HG03565 (cell line): ENCODE measurements around the gene RRP36.

ENCODE experiments used
- ATAC-seq: cut with Tn5 transposase; IDR thresholded peaks from one replicate; pipeline ENCODE4 v1.9.1; 2021; ENCODE audit warnings: mild to moderate bottlenecking, moderate library complexity; ENCODE audit not compliant: unreplicated experiment

RRP36 gene

DNA sequence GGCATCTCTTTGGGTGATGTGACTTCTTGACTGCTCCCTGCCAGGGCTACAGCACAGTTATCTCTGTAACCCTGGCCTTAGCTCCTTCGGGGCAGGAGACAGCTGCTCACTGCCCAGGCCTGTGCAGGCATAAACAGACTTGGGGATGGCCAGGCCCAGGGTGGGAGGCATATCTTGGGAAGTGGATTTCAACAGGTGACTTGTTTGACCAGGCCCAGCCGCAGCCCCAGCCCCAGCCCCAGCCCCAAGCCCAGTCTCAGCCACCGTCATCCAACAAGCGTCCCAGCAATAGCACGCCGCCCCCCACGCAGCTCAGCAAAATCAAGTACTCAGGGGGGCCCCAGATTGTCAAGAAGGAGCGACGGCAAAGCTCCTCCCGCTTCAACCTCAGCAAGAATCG, 15.2 kb upstream of the RRP36 start:
- ATAC-seq, result no peak

DNA sequence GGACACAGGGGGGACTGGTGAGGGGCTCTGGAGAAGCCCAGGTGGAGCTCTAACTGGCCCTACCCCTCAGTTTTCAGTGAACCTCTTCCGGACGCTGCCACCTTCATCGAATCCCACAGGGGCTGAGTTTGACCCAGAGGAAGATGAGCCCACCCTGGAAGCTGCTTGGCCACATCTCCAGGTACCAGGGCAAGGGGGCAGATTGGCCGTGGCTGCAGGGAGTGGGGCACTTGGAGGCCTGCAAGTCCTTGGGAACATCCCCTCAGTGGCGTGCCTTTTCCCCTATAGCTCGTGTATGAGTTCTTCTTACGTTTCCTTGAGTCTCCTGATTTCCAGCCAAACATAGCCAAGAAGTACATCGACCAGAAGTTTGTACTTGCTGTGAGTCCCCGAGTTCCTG, 14.3 kb upstream of the RRP36 start:
- no peak for ATAC-seq

DNA sequence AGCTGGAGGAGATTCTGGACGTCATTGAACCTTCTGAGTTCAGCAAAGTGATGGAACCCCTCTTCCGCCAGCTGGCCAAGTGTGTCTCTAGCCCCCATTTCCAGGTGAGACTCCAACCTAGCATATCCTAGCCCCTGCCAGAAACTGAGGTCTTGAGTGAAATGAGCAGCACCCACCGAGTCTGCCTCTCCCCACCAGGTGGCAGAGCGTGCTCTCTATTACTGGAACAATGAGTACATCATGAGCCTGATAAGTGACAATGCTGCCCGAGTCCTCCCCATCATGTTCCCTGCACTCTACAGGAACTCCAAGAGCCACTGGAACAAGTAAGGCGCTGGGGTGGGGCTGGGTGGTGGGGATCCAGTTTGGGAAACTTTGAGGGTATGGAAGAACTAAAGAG, 12.3 kb upstream of the RRP36 start:
- ATAC-seq, result no peak

DNA sequence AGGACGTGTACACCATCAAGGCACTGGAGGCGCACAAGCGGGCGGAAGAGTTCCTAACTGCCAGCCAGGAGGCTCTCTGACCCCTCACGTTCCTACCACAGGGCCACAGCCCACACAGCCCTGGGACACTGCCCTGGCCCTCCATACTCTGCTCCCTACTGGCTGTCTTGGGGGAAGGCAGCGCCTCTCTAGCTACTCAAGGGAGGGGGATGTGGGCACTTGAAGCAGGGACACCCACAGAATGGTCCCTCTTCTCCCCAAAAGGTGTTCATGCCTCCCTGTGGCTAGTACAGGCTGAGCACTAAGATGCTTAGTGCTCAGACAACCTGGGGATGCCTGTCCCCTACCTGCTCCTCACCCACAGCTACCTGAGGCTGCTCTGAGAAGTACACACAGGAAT, 10.2 kb upstream of the RRP36 start:
- ATAC-seq, result no peak

DNA sequence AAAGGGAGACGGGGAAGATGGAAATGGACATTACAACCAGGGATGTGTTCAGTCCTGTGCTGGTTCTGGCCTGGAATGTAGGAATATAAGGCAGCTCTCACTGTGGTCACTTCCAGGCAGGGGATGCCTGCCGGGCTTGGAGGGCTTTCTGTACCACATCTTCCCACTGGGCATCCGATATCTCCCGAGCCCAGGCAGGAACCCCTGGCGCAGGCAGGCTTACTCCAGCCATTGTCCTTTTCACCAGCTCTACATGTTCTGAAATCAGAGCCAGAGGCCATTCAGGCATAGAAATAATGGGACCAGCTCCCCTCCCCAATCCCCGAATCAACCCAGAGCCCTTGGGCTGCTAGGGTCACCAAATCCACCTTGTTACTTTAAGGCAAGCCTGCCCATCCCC, 9.1 kb upstream of the RRP36 start:
- no peak for ATAC-seq

DNA sequence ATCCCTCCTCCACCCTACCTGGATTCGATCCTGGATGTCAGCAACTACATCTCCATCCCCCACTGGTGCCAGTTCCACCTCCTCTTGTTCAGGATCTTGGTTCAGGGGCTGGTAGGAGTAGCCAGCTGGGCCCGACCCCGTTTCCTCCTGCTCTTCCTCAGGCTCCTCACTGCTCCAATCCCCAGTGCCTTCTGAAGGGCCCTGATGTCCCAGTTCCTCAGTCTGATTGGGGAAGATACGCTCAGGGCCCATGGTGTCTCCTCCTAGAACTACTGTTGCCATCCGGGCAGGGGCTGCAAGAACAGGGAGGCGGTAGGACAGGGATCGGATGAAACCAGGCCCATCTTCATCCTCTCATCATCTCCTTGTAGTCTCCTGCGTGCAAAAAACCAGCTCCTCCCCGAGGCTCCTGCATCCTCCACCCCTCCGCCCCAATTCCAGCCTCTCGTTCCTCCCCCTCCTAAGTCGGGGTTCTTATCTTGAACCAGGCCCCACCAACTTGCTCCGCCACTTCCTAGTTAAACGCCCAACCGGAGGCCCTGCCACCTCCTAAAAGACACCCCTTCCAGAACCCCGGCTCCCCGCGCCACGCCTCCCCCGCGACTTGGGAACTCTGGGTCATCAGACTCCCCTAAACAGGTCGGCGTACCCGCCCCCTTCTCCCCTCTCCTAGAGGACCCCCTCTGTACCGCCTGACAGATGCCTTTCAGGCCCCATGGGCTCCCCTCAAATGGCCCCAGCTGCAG, 8.2 kb upstream of the RRP36 start:
- ATAC-seq, result no peak

DNA sequence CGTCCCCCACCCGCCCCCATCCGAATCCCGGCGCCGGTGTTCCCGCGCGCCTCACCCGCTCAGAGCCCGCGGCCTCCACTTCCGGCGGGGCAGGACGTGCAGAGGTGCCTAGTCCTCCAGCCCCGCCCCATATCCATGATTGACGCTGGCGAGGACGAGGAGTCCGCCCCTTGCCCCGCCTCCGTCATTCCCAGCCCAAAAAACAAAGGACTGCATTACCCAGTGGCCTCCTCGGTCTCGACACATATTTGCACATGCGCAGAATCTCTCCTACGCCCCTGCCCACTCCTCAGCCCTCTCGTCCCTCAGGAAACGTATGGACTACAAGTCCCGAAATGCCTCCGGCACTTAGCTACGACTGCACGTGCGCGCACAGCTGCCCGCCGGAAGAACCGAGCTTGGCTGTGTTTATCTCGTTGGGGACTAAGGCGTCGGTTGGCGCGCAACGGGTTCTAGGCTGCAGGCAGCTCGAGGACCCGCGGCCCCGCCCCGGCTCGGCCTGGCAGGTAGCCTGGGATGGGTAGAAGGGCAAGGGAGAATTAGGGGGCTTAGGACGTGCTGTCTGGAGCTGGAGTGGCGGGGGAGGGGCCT, 7.5 kb upstream of the RRP36 start, which contains the start of the genes KLHDC3 and MEA1:
Gene KLHDC3 (plus strand): TSS at position 407 of the 591 bp plus-strand sequence. CDS start 2,944 bp downstream, outside the sequence.
Gene MEA1 (minus strand): TSS at position 104 of the 591 bp plus-strand sequence. CDS start 133 bp downstream, outside the sequence.
- ATAC-seq, result peak; percentile 82

DNA sequence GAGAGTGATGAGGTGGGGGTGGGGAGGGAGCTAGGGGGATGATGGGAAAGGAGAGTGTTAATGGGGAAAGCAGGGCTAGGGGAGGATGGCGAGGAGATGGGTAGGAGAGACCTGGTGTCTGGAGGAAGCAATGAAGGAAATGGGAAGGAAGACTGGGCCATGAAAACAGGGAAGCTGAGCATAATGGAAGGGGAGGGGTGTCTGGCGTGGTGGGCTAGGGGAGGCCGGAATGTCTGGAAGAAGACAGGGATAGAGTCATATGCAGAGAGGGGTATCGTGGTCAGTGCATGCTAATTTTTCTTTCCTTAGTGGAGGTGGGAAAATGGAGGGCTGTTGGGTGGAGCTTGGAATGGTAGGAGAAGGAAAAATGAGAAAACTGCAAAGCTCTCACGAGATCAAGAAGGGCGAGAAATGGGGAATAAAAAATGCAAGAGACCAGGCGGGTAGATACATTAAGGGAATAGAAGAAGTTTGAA, 7.0 kb upstream of the RRP36 start:
- no peak for ATAC-seq

DNA sequence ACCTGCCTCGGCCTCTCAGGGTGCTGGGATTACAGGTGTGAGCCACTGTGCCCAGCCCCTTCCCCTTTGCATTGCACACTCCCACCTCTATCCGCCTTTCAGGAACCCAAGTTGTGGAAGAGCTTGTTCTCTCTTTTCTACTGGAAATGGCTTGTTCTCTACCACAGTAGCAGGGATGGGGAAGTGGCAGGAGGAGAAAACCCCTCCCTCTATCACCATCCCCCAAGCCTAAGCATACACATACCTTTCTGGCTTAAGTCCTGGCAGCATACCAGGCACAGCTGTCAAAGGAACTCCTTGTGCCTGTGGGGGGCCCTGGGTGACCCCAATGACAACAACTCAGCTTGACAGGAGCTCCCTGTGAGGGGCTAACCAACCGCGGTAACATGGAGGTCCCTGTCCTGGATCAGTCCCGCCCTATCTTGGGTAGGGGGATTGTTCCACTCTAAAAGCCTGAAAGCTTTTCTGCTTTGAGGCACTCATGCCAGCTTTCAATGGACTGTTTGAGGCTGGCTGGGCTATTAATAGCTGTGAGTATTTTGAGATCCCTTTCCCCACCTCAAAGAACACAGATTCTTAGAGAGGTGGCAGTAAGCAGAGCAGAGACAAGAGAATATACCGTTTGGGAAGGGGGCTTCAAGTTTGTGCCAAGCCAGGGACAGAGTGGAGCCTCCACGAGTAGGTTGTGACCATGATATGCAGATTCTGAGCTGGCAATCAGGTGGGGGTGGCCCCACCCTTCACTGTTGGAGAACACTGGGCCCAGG, 5.1 kb upstream of the RRP36 start:
- no peak for ATAC-seq

DNA sequence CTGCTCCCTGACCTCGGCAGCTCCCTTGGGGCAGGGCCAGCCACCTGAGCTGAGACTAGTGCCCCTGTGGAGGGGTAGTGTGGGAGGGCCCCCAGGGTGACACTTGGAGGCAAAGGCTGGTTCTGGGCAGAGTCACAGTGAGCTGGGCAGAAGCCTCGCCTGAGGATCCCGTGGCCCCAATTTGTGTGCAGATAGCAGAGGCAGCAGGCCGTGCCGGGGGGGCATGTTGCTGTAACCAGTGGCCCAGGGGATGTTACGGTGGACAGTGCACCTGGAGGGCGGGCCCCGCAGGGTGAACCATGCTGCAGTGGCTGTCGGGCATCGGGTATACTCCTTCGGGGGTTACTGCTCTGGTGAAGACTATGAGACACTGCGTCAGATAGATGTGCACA, 4.5 kb upstream of the RRP36 start:
- no peak for ATAC-seq

DNA sequence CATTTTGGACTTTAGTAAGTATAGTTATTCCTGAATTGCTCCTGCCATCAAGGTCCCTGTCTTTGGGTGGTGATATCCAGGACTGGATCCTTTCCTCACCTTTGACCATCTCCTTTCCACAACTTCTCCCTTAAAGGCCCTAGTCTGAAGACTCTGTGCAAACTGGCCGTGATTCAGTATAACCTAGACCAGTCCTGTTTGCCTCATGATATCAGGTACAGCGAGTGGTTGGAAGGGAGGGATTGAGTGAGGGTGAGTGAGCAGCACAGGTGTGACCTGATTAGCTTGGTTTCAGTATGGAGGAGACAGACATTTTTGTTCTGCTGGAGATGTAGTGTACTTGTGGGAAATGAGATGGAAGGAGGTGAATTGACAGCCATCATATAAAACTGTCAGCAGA, 2.3 kb upstream of the RRP36 start:
- ATAC-seq, result no peak

DNA sequence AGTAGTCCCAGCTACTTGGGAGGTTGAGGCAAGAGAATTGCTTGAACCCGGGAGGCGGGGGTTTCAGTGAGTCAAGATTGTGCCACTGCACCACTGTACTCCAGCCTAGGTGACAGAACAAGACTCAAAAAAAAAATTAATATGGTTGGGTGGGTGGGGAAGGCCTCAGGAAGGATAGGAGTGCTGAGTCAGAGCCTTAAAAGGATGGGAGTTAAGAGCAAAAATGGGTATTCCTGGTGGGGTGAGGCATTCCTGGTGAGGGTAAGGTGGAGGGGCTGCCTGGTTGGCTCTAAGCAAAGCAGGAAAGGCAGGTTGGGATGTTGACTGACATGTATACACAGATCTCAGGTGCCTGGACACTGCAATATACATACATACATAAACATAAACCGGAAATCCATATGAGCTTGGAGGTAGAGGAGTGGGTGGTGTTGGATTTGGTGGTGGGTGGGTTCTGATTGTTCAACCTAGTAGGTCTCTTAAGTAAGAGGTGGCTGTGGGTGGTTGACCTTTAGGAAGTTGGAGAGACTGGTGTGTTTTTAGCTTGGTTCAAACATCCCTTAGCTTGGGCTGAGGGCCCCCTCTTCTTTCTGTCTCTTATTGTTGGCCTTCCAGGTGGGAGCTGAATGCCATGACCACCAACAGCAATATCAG, 1.2 kb upstream of the RRP36 start:
- no peak for ATAC-seq

DNA sequence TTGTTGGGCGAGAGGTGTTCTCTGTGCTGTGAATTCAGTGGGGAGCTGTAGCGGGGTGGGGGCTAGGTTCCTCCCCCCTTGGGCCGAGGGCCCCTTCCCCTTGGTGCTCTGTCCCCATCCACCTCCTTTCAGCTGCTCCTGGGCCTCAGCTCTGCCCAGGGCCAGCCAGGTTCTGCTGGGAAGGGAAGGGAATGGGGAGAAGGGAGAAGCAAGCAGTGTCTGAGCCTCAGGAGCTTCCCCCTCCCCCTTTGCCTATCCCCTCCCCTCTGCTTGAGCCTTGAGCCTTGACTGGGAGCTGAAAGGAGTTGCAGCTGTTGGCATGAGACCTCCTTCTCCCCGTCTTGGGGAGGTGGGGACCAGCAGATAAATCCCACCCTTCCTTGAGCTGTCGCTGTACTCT, 576 bp upstream of the RRP36 start:
- no peak for ATAC-seq

DNA sequence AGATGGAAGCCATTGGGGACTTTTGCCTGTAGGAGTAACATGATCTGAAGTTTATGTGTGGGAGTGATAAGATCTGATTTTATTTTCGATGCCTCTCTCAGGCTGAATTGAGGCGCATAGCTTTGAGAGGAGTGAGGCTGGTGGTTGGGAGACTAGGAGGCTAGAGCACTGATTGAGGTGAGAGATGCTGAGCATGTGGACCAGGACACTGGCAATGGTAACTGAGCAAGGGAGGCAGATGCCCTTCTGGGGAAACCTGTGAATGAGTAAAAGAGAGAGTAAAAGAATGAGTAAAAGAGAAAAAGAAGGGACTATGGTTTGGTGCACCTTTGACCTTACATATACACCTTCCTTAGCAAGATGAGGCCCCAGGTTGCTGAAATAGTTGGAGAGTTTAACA, 3.0 kb downstream of the RRP36 start:
- no peak for ATAC-seq

DNA sequence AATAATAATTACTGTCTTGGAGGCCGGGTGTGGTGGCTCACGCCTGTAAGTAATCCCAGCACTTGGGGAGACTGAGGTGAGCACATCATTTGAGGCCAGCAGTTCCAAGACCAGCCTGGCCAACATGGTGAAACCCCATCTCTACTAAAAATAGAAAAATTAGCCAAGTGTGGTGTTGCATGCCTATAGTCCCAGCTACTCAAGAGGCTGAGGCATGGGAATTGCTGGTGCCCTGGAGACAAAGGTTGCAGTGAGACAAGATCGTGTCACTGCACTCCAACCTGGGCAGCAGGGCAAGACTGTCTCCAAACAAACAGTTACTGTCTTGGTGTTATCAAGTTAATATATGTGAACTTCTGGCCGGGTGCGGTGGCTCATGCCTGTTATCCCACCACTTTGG, 4.9 kb downstream of the RRP36 start:
- no peak for ATAC-seq

DNA sequence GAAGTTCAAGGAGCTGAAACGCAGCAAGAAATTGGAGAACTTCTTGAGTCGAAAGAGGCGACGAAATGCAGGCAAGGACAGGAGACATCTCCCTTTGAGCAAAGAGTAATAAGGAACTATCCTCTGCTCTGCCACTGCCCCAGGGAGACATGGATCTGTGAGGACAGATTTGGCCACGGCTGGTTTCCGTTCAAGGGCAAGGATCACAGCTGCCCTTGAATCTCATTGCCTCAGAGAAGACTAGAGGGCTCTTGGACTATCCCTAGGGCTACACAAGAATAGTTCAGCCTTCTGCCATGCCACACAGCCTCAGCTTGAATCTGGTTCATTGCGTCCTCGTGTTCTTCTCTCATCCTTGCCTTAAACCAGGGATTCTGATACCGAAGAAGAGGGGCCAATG, 7.7 kb downstream of the RRP36 start:
- no peak for ATAC-seq

DNA sequence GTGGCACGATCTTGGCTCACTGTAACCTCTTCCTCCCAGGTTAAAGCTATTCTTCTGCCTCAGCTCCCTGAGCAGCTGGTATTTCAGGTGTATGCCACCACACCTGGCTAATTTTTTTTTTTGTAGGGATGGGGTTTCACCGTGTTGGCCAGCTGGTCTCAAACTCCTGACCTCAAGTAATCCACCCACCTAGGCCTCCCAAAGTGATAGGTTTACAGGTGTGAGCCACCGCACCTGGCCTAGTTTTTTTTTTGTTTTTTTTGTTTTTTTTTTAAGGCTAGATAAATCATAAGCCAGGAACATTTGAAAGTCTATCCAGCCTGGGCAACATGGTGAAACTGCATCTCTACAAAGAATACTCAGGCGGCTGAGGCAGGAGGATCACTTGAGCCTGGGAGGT, 10.9 kb downstream of the RRP36 start:
- ATAC-seq, result no peak

DNA sequence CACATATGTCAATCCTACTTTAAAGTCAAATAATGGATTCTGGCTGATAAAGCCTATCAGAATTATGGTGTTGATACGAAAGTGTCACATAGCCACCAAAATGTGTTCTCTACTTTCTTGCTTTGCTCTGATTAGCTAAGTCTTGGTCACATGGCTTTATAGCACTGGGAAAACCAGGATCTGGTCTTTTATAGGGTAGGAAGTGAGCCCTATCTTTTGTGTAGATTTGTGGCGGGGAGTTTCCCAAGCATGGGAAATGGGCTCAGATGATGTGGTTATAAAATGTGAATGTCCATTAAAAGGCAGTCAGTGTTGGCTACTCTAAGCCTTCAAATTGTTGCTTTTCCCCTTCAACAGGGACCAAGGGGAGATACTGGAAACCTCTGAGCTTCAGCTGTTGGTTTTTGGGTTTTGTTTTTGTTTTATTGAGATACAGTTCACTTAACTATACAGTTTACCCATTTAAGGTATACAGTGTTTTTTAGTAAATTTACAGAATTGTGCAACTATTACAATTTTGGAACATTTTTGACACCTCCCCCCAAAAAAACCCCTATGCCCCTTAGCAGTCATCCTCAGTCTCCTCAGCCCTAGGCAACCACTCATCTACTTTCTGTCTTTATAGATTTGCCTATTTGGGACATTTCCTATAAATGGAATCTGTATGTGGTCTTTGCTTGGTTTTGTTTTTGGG, 12.2 kb downstream of the RRP36 start:
- no peak for ATAC-seq

DNA sequence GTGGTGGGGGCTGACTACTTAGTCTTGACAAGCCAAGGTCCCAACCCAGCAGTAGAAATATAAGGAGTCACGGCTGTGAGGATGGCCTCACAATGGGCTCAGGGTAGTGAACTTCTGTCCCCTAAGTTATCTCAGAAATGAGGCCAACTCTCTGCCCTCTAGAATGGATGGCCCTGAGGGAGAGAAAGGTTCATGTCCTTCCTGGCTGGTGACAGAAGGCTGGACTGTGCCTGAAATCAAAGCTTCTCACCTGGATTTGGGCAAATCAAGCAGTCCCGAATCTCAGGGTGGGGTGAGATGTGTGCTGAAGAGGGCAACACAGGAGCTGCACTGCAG, 12.7 kb downstream of the RRP36 start:
- ATAC-seq, result no peak

DNA sequence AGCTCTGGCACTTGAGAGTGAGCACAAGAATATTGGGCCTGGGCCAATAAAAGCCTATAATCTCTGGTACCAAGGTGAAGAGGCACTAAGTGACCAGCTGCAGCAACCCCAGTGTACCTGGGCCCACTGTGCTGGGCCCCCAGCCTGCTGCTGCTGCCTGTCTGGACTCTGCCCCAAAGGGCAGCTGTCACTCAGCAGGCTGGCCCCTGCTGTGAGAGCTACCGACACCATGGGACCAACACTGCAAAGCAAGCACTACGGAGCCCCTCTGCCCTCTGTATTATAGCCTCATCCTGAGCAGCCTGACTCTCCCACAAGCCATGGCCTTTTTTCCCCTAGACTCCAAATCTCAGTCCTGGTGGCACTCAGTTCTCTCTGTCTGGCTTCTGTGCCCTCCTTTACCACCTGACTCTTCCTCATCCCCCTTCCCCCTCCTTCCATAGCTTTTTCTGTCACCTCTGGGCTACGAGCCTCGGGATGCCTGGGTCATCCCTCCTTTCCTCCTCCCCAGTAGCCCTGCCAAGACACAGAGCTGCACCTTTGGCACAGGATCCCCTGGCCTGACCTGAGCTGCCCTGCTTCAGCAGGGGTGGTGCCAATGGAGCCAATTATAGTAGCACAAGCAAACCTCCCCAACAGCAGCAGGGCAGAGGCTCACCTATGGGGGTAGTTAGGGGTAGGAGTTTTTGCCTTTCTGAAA, 14.2 kb downstream of the RRP36 start:
- ATAC-seq, result no peak
